Heart left ventricle (tissue), 16 donors: ENCODE data around the gene HINT1. TPM values are rescaled to one million over a fixed set of nuclear protein-coding genes. Genes with fewer than 3 reads are reported as not detected.
"Not testable (repeated sequence)": the region's sequence is repeated elsewhere in the genome, so short reads cannot be mapped to it uniquely, and the experiment has no call there.

Experiments used
- ATAC-seq, 4 donors: fragments of 200-7000 bp; cut with Tn5 transposase; one replicate each; pipeline ENCODE4 v1.9.1; 2020 to 2022; ENCODE audit warnings: moderate library complexity in 4 of 4, mild to moderate bottlenecking in 3 of 4, moderate number of reproducible peaks in 1 of 4
- DNase-seq, 5 donors: peaks; one replicate each; pipeline ENCODE4 v3.0.0-alpha.2; 2020
- H3K27ac ChIP-seq, 12 donors: fragments of 200-600 bp; sonication (generic) in 4 of 12; one replicate each; pipeline versions ENCODE4 v1.5.0 to v1.8.0; 2016 to 2022; ENCODE audit warnings: mild to moderate bottlenecking in 2 of 12
- H3K27me3 ChIP-seq, 9 donors: fragments of 200-600 bp; sonication (generic) in 2 of 9; one replicate each; pipeline versions ENCODE4 v1.5.1 to v1.8.0; 2016 to 2022; ENCODE audit warnings: mild to moderate bottlenecking in 3 of 9
- H3K36me3 ChIP-seq, 9 donors: fragments of 200-600 bp; sonication (generic) in 2 of 9; one replicate each; pipeline versions ENCODE4 v1.5.0 to v1.8.0; 2018 to 2022; ENCODE audit warnings: mild to moderate bottlenecking in 2 of 9
- H3K4me1 ChIP-seq, 12 donors: fragments of 200-600 bp; sonication (generic) in 4 of 12; one replicate each; pipeline versions ENCODE4 v1.5.0 to v1.8.0; 2016 to 2022; ENCODE audit warnings: mild to moderate bottlenecking in 3 of 12
- H3K4me3 ChIP-seq, 12 donors: fragments of 200-600 bp; sonication (generic) in 4 of 12; one replicate each; pipeline versions ENCODE4 v1.5.0 to v1.8.0; 2017 to 2022; ENCODE audit warnings: mild to moderate bottlenecking in 9 of 12, moderate library complexity in 4 of 12
- H3K9me3 ChIP-seq, 12 donors: fragments of 200-600 bp; sonication (generic) in 4 of 12; one replicate each; pipeline versions ENCODE4 v1.5.0 to v1.8.0; 2016 to 2022; ENCODE audit warnings: mild to moderate bottlenecking in 1 of 12
- CTCF ChIP-seq, 12 donors: fragments of 200-600 bp; sonication (generic) in 4 of 12; IDR thresholded peaks; one replicate each; pipeline versions ENCODE4 v1.5.0 to v1.8.0; 2018 to 2022; ENCODE audit warnings: antibody characterized with exemption in 12 of 12, mild to moderate bottlenecking in 5 of 12
- POLR2A ChIP-seq, 2 donors: fragments of 450-650 bp; IDR thresholded peaks; one replicate each; pipeline ENCODE4 v1.6.1; 2017; ENCODE audit warnings: antibody characterized with exemption in 2 of 2, mild to moderate bottlenecking in 2 of 2, moderate library complexity in 2 of 2
- WGBS, 4 donors: extraction: QIAGEN DNeasy Blood & Tissue Kit in 2 of 4; methylation state at CpG; one replicate each; pipeline versions ENCODE4 v1.1.5 to v1.1.7; 2013 to 2018; 5-methylcytosine and 5-hydroxymethylcytosine counted together
- intact Hi-C, 10 donors: fragments of 100-400 bp; cut with DNase I; formaldehyde crosslinking; loops; one replicate each; pipeline versions ENCODE4 v1.11.1 to v1.14.2; 2022
- polyA plus RNA-seq, 2 donors: library from polyadenylated mRNA; stranded (reverse); fragments of 200-250 nt; gene quantifications; one replicate each; pipeline ENCODE4 v1.2.3, GENCODE V29; 2013
- total RNA-seq, 9 donors: library from RNA; depleted of rRNA in 2 of 9; stranded (reverse); fragments of >200 nt in 2 of 9; fragmentation: NEBNext Ultra II Directional in 3 of 9; extraction: Animal tissue kit (Norgen Biotek cat#: 25700) in 3 of 9; gene quantifications; one replicate each; pipeline versions ENCODE4 v1.1.0 to v1.2.4, GENCODE V29; 2016 to 2023
- donor health status: ischemic (EF 13 %, LVEDD 7.1; RV severe dilation, severe dysfunction).
- donor health status: healthy with polysubstance abuse.
- donor health status: DM: no; HTN: yes; CAD: no.
- donor health status: DM: no; HTN: no; CAD: no.
- donor health status: ischemic (EF 25% LVEDD 6.9; RV normal size, moderate dysfunction).
- donor health status: ischemic (EF 25% LVEDD 5.7; RV mildly dilated, moderate dysfunction).
- donor health status: healthy.
- donor health status: DM: yes; HTN: yes; CAD: no.
- donor health status: ischemic (EF 35%, LVEDD 5.7; RV mildly dilated, moderate dysfunction).
- donor health status: nonischemic (EF 11% LVEDD 7.7; RV severe dilation, severe dysfunction).
- donor health status: DM: yes; HTN: yes; CAD: no.
- donor health status: PGD.
- donor health status: ischemic (EF 29% LVEDD 5.4; RV normal size, mild dysfunction).
- donor health status: nonischemic (EF 23%, LVEDD 6.1; RV moderate dilation, normal function).

Gene HINT1
- total and polyA plus RNA-seq, 11 donors, result 76.8 to 286 (median 148) TPM

GRCh38 chr5:131198625-131199024, 33.6 kb upstream of the HINT1 start:
- ATAC-seq (no peak), DNase-seq (no peak)
- H3K27ac ChIP-seq, result no peak overlapping the region
- H3K4me3 ChIP-seq, result no peak overlapping the region
- H3K36me3 ChIP-seq, result peaks cover 0 to 29% (median 5%) of the 10 kb centered on the region in 9 donors
- TF ChIP-seq POLR2A (IDR thresholded peaks at IDR 0.05) (no peak), CTCF (IDR thresholded peaks at IDR 0.05) (no peak)
- WGBS, 4 donors, result 85 to 98% (median 97%) methylated on average over 5 of the region's 5 CpGs
- H3K9me3 ChIP-seq, result no peaks in the 10 kb centered on the region
- intact Hi-C loops, result no loop called here
- H3K4me1 ChIP-seq, result no peaks in the 10 kb centered on the region
- H3K27me3 ChIP-seq, result no peaks in the 10 kb centered on the region

GRCh38 chr5:131196331-131196730, 31.3 kb upstream of the HINT1 start:
- no peak for DNase-seq
- Histone ChIP-seq H3K27ac (no peak overlapping the region), H3K36me3 (peaks cover 0 to 22% (median 5%) of the 10 kb centered on the region in 9 donors), H3K4me1 (peaks cover 0 to 3% (median 0%) of the 10 kb centered on the region in 12 donors), H3K9me3 (no peaks in the 10 kb centered on the region), H3K4me3 (no peak overlapping the region), H3K27me3 (no peaks in the 10 kb centered on the region)
- intact Hi-C loops, result no loop called here
- TF ChIP-seq POLR2A (IDR thresholded peaks at IDR 0.05), result no peak
- no peak for TF ChIP-seq CTCF (IDR thresholded peaks at IDR 0.05)
- 87 to 92% (median 90%) methylated on average over 4 of the region's 4 CpGs for WGBS, 4 donors
- no peak for ATAC-seq

- DNase-seq (no peak), ATAC-seq (no peak)
- Histone ChIP-seq H3K4me1 (peaks cover 0 to 5% (median 0%) of the 10 kb centered on the region in 12 donors), H3K4me3 (no peak overlapping the region), H3K36me3 (peaks cover 0 to 17% (median 5%) of the 10 kb centered on the region in 9 donors), H3K9me3 (no peaks in the 10 kb centered on the region), H3K27ac (no peak overlapping the region), H3K27me3 (no peaks in the 10 kb centered on the region)
- intact Hi-C loops, result no loop called here
- TF ChIP-seq POLR2A (IDR thresholded peaks at IDR 0.05) (no peak), CTCF (IDR thresholded peaks at IDR 0.05) (no peak)
Observed at GRCh38 chr5:131195696-131196095, 30.6 kb upstream of the HINT1 start.

- H3K4me3 ChIP-seq, result no peak overlapping the region
- ATAC-seq (no peak), DNase-seq (no peak)
- H3K9me3 ChIP-seq, result no peaks in the 10 kb centered on the region
- H3K27me3 ChIP-seq, result no peaks in the 10 kb centered on the region
- WGBS, 4 donors, result 74 to 86% (median 80%) methylated on average over 5 of the region's 5 CpGs
- no peak overlapping the region for H3K27ac ChIP-seq
- H3K36me3 ChIP-seq, result peaks cover 0 to 9% (median 3%) of the 10 kb centered on the region in 9 donors
- no peak for TF ChIP-seq CTCF (IDR thresholded peaks at IDR 0.05)
- TF ChIP-seq POLR2A (IDR thresholded peaks at IDR 0.05), result no peak
- peaks cover 0 to 5% (median 0%) of the 10 kb centered on the region in 12 donors for H3K4me1 ChIP-seq
- intact Hi-C loops, result no loop called here
Observed at GRCh38 chr5:131194725-131195124, 29.7 kb upstream of the HINT1 start.

- DNase-seq, H3K27me3 ChIP-seq, H3K27ac ChIP-seq, H3K36me3 ChIP-seq, intact Hi-C loops, H3K9me3 ChIP-seq, ATAC-seq, H3K4me3 ChIP-seq, H3K4me1 ChIP-seq: not testable (repeated sequence)
- WGBS, 4 donors, result 88 to 93% (median 91%) methylated on average over 7 of the region's 7 CpGs
Observed at GRCh38 chr5:131193897-131194296, 28.8 kb upstream of the HINT1 start.
